HG02981 (cell line): ENCODE data around the gene ADAMTS17.

ENCODE experiments used
- ATAC-seq: cut with Tn5 transposase; IDR thresholded peaks from one replicate; pipeline ENCODE4 v1.9.1; 2021; ENCODE audit warnings: mild to moderate bottlenecking, moderate library complexity; ENCODE audit not compliant: unreplicated experiment

ADAMTS17 gene

GRCh38 chr15:100141311-100142001 is 200.3 kb downstream of the ADAMTS17 start:
- no peak for ATAC-seq

GRCh38 chr15:100140527-100141308 is 201.1 kb downstream of the ADAMTS17 start:
- ATAC-seq, result no peak

- no peak for ATAC-seq
These were observed 207.2 kb downstream of the ADAMTS17 start for GRCh38 chr15:100134586-100134985.

GRCh38 chr15:100134089-100134583 is 207.6 kb downstream of the ADAMTS17 start:
- no peak for ATAC-seq

GRCh38 chr15:100133001-100133400 is 208.8 kb downstream of the ADAMTS17 start:
- ATAC-seq, result no peak

GRCh38 chr15:100132309-100132708 is 209.5 kb downstream of the ADAMTS17 start:
- ATAC-seq, result no peak

- ATAC-seq, result no peak
These were observed 210.2 kb downstream of the ADAMTS17 start for GRCh38 chr15:100131321-100132224.

- no peak for ATAC-seq
These were observed 212.1 kb downstream of the ADAMTS17 start for GRCh38 chr15:100129677-100130076.

- ATAC-seq, result no peak
These were observed 216.2 kb downstream of the ADAMTS17 start for GRCh38 chr15:100125401-100126191.

GRCh38 chr15:100124936-100125335 is 216.8 kb downstream of the ADAMTS17 start:
- no peak for ATAC-seq

- no peak for ATAC-seq
These were observed 217.4 kb downstream of the ADAMTS17 start for GRCh38 chr15:100124361-100124760.

- no peak for ATAC-seq
These were observed 218.2 kb downstream of the ADAMTS17 start for GRCh38 chr15:100123611-100124010.

GRCh38 chr15:100121285-100121684 is 220.5 kb downstream of the ADAMTS17 start:
- ATAC-seq, result no peak

- no peak for ATAC-seq
These were observed 221.7 kb downstream of the ADAMTS17 start for GRCh38 chr15:100120111-100120510.

GRCh38 chr15:100118546-100118945 is 223.2 kb downstream of the ADAMTS17 start:
- no peak for ATAC-seq

GRCh38 chr15:100116416-100117190 is 225.2 kb downstream of the ADAMTS17 start:
- no peak for ATAC-seq

- no peak for ATAC-seq
These were observed 226.1 kb downstream of the ADAMTS17 start for GRCh38 chr15:100115711-100116090.

GRCh38 chr15:100115066-100115710 is 226.6 kb downstream of the ADAMTS17 start:
- ATAC-seq, result no peak

- ATAC-seq, result no peak
These were observed 227.2 kb downstream of the ADAMTS17 start for GRCh38 chr15:100114571-100114970.
